ENCODE measurements around the gene FXYD6. TPM values are rescaled to one million over a fixed set of nuclear protein-coding genes. Genes with fewer than 3 reads are reported as not detected.
"Not testable (repeated sequence)": the region's sequence is repeated elsewhere in the genome, so short reads cannot be mapped to it uniquely, and the experiment has no call there.

Gene FXYD6
- total RNA-seq, 1 donor from 2014 or later, result 1.6 TPM

- ATAC-seq, result peak; percentile 7
Measured at GRCh38 chr11:117816151-117816741, 60.2 kb downstream of the FXYD6 start.

- ATAC-seq, result peak; percentile 20
Measured at GRCh38 chr11:117815262-117815803, 61.1 kb downstream of the FXYD6 start.

GRCh38 chr11:117814766-117815261, 61.6 kb downstream of the FXYD6 start:
- ATAC-seq, result peak; percentile 19

GRCh38 chr11:117814204-117814765, 62.2 kb downstream of the FXYD6 start:
- no peak for ATAC-seq

DNA sequence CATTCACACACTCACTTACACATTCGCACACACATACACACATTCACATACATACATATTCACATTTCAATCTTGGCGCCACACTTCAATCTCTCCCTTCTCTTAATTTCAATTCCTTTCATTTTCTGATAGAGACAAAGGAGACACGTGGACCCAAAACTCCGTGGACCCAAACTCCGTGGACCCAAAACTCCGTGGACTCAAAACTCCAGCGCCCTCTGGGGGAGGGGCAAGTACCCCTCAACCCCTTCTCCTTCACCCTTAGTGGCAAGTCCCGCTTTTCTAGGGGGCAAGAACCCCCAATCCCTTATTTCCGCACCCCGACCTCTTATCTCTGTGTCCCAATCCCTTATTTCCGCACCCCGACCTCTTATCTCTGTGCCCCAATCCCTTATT, 66.4 kb downstream of the FXYD6 start:
- ATAC-seq, result not testable (repeated sequence)

GRCh38 chr11:117809236-117810055, 67.0 kb downstream of the FXYD6 start:
- peak; percentile 78 for ATAC-seq

DNA sequence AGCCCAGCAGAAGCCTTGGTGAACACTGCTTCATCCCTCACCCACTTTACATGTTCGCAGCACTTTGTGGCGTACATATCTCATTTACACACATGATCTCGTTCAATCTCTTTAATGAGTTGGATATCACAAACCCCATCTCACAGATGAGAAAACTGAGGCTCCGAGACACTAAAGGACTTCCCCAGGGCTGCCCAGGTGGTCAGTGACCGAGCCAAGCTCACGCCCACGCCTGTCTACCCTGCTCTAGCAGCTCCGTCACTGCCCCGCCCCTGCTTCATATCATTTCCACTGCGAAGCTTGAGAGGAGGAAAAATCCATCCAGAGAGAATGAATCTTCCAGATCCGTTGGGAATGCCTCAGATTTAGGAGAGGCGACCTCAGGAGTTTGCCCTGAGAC, 67.7 kb downstream of the FXYD6 start:
- no peak for ATAC-seq

- peak; percentile 58 for ATAC-seq
Measured at GRCh38 chr11:117807482-117808327, 68.8 kb downstream of the FXYD6 start.

DNA sequence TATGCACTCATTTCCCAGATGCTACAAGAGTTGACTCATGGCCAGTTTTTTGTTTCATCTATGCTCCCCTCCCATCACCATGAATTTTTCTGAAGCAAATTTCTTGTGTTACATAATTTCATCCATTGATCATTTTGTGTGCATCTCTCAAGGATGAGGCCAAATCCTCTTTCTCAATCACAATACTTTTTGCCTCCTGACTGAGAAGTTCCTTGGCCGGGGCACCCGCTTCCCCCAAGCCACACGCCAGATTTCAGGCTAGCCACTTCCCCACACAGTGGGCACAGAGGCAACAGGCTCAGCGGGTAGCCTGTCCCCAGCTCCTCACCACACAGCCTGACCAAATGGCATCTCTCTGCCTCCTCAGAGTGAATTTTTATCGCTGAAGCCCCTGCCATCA, 69.6 kb downstream of the FXYD6 start:
- no peak for ATAC-seq

- peak; percentile 73 for ATAC-seq
Measured at GRCh38 chr11:117805045-117805444, 71.4 kb downstream of the FXYD6 start.

DNA sequence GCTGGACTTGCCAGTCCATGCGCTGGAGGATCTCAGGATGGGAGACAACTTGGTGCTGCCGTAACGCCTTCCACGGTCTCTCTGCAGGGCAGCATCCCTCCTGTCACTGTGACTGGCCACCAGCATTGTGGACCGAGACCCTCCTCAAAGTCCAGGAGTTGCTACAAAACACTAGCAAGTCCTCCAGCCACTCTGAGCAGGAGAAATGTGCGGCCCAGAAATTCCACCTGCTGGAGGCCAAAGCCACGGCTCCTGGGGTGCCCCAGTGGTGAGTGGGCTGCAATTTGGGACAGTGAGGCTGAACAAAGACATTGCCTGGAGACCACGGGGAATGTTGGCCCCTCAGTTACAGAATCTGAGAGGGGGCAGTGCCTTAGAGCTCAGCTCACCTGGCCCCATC, 72.6 kb downstream of the FXYD6 start:
- no peak for ATAC-seq

DNA sequence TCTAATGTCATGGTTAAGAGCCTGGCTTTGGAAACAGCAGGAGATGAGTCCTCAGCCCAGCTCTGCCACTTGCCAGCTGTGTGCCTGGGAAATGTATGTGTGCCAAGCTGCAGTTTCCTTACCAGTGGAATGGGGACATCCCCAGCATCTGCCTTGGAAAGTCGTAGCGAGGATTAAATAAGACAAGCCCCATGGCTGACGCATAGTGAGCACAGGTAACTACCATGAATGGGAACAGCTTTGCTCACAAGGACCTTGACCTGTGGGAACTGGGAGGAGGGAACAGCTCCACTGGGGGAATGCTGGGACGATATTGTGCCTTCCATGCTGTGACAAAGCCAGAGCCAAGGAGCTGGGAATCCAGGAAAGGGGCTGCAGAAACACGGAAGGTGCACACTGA, 76.8 kb downstream of the FXYD6 start:
- ATAC-seq, result peak; percentile 21

DNA sequence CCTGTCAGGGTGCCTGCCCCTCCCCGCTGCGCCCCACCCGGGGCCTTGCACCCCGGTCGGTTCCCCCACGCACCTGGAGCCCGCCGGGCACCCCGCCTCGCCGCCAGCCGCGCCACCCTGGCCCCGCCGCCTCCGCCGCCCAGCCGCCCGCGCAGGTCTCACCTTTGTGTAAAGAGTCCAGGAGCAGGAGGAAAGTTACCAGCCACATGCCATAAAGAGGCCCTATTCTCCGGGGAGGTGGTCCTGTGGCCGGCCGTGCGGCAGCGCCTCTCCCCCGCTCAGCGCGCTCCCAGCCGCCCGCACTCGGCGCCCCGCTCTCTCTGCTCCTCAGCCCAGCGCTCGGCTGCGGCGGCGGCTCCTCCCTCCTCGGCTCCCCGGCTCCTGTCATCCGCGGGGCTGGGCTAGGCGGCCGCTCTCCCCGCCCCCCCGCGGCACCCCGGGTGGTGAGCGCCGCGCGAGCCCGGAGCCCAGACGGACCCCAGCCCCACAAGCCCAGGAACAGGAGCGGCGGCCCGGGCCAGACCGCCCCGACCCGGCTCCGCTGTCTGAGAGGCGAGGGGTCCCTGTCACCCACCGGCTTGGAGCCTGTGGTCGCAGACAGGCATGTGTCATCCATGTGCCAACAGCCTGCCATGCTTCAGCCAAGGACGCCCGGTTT, 79.5 kb downstream of the FXYD6 start, which contains the start of gene DSCAML1:
Gene DSCAML1, minus strand, starts transcription at position 345 of the 658 bp plus-strand sequence. Its CDS starts 137 bp downstream, at position 208.
- peak; percentile 52 for ATAC-seq

GRCh38 chr11:117796456-117796871, 80.0 kb downstream of the FXYD6 start:
- ATAC-seq, result no peak

DNA sequence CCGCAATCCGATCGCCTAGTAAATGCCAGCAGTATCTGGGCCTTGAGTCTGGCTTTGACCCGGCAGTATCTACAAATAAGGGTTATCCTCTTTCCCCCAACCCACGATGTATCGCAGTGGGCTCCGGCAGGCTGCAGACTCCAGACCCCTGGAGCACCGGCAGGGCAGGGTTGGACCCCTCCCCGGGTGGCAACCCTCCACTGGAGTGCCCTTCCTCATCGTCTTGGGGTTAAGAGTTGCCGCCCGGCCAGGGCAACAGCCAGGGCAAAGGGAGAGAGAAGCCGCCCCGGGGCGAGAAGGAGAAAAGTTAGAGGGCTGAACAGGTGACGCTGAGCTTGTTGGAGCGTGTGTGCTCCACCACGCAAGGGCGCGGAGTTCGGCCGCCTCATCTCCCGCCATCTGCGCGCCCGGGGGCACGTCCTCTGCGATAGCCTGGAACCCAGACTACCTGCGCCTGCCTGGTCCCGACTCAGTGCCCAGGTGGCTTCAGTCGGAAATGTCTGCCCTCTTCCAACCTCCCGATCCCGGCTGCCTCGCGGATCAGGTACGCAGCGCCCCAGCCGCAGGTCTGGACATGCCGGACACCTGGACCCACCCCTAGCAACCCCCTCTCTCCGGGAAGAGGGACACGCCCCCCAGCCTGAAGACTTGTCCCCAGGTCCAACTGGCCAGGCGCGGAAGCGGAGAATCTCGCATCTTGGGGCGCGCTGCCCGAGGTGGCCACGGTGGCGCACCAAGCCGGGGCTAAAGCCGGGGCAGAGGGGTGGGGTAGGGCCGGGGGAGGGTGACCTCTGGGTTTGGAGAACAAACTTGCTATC, 80.6 kb downstream of the FXYD6 start:
- ATAC-seq, result peak; percentile 9

GRCh38 chr11:117794772-117795629, 81.5 kb downstream of the FXYD6 start:
- ATAC-seq, result no peak

GRCh38 chr11:117794135-117794534, 82.3 kb downstream of the FXYD6 start:
- no peak for ATAC-seq

GRCh38 chr11:117793583-117793982, 82.9 kb downstream of the FXYD6 start:
- ATAC-seq, result no peak

- ATAC-seq, result no peak
Measured at GRCh38 chr11:117792992-117793391, 83.5 kb downstream of the FXYD6 start.

- ATAC-seq, result no peak
Measured at GRCh38 chr11:117792241-117792640, 84.2 kb downstream of the FXYD6 start.
